Panc1 (cell line): ENCODE measurements around the gene TAC3. TPM values are rescaled to one million over a fixed set of nuclear protein-coding genes. Genes with fewer than 3 reads are reported as not detected.

Experiments
- ATAC-seq: fragments of 200-7000 bp; cut with Tn5 transposase; 2 replicates; pipeline ENCODE4 v1.9.1; 2020; ENCODE audit warnings: mild to moderate bottlenecking, moderate library complexity
- BruUV-seq: library from RNA; stranded (reverse); fragments of 400-500 nt; replicated peaks from 2 replicates; lab custom pipeline; 2021; lab: Mats Ljungman, UMichigan
- CTCF ChIA-PET: fragments of 300-600 bp; sonication (Branson Sonifier 250); formaldehyde crosslinking; loops from one replicate; lab custom pipeline; 2022; ENCODE audit warnings: antibody characterized with exemption; lab: Charles Lee
- POLR2A ChIA-PET: fragments of 300-600 bp; sonication (Branson Sonifier 250); formaldehyde crosslinking; loops from one replicate; lab custom pipeline; 2022; ENCODE audit warnings: antibody characterized with exemption; lab: Charles Lee
- DNase-seq: peaks from one replicate; pipeline ENCODE4 v3.0.0-alpha.2; 2010; ENCODE audit warnings: low read depth, low spot score
- H3K27ac ChIP-seq: 2 replicates; pipeline ENCODE4 v1.5.1; 2011; ENCODE audit warnings: mild to moderate bottlenecking, low read length, inconsistent platforms
- H3K27me3 ChIP-seq: fragments of 200-500 bp; sonication (Bioruptor generic); 2 replicates; pipeline ENCODE4 v1.6.0; 2014; ENCODE audit warnings: low read length, inconsistent platforms; ENCODE audit not compliant: control insufficient read depth, insufficient read depth
- H3K36me3 ChIP-seq: fragments of 200-500 bp; sonication (Bioruptor generic); 2 replicates; pipeline ENCODE4 v1.5.1; 2014; ENCODE audit warnings: inconsistent platforms, mild to moderate bottlenecking, low read length, moderate library complexity; ENCODE audit not compliant: control insufficient read depth, insufficient read depth
- H3K4me1 ChIP-seq: 2 replicates; pipeline ENCODE4 v1.5.1; 2011; ENCODE audit warnings: inconsistent platforms, mild to moderate bottlenecking, low read length, moderate library complexity; ENCODE audit not compliant: control insufficient read depth, insufficient read depth
- H3K4me3 ChIP-seq, 2 experiments: 2 replicates each; pipeline ENCODE4 v1.5.1; 2011 to 2012; ENCODE audit warnings: low read depth in 2 of 2, low read length in 2 of 2, mild to moderate bottlenecking in 2 of 2, inconsistent platforms in 1 of 2, moderate library complexity in 1 of 2
- H3K9me3 ChIP-seq: fragments of 200-500 bp; sonication (Bioruptor generic); 2 replicates; pipeline ENCODE4 v1.5.1; 2014; ENCODE audit warnings: low read depth, mild to moderate bottlenecking, inconsistent platforms, low read length, moderate library complexity; ENCODE audit not compliant: control insufficient read depth, insufficient read depth
- POLR2AphosphoS5 ChIP-seq: IDR thresholded peaks from 2 replicates; pipeline ENCODE4 v1.6.1; 2012; ENCODE audit warnings: mild to moderate bottlenecking, low read depth, low read length, moderate library complexity
- REST ChIP-seq, 2 experiments: IDR thresholded peaks; 2 replicates each; pipeline ENCODE4 v1.6.1; 2011 to 2012; ENCODE audit warnings: low read depth in 2 of 2, control low read depth in 1 of 2, low read length in 1 of 2, mild to moderate bottlenecking in 1 of 2, moderate library complexity in 1 of 2; ENCODE audit not compliant: insufficient read depth in 1 of 2
- SIN3A ChIP-seq: IDR thresholded peaks from 2 replicates; pipeline ENCODE4 v1.6.1; 2012; ENCODE audit warnings: low read depth, mild to moderate bottlenecking, low read length, moderate library complexity, borderline replicate concordance; ENCODE audit not compliant: insufficient read depth
- TCF7L2 ChIP-seq: IDR thresholded peaks from 2 replicates; pipeline ENCODE4 v1.6.1; 2011; ENCODE audit warnings: mild to moderate bottlenecking, low read depth, low read length, inconsistent platforms
- in situ Hi-C: cut with HindIII; loops from 2 replicates; pipeline ENCODE4 v1.10.0; 2016; ENCODE audit warnings: low sequenced_read_pairs, low pct_unique_long_range_greater_than_20kb
- intact Hi-C: fragments of 100-400 bp; cut with micrococcal nuclease; formaldehyde crosslinking; loops from one replicate; pipeline ENCODE4 v1.10.0; 2022; ENCODE audit not compliant: unreplicated experiment
- total RNA-seq: library from RNA; stranded (reverse); gene quantifications from one replicate; pipeline ENCODE4 v1.2.1, GENCODE V29; 2021; ENCODE audit not compliant: unreplicated experiment
- TF ChIP-seq, protein P1 (sequence below): fragments of 450-650 bp; IDR thresholded peaks from 2 replicates; pipeline ENCODE4 v1.5.1; 2017; ENCODE audit warnings: mild to moderate bottlenecking

TAC3 gene
- total RNA-seq, 1 experiment from 2014 or later: not detected

- no peak for ATAC-seq
- Histone ChIP-seq H3K9me3 (no peaks in the 10 kb centered on the region), H3K4me3 (no peak overlapping the region), H3K36me3 (no peaks in the 10 kb centered on the region), H3K27me3 (peaks cover 10% of the 10 kb centered on the region), H3K4me1 (peaks cover 14% of the 10 kb centered on the region), H3K27ac (no peak overlapping the region)
- DNase-seq: no peak
- BruUV-seq: no TSS peak
- CTCF ChIA-PET: interaction anchor here (0.6 kb wide), 1 partner anchor 39 kb away, joined by 3 read pairs; no protein-coding TSS in a partner anchor
- in situ Hi-C loops (no loop called here), intact Hi-C loops (loop anchor here (2.0 kb wide), 1 partner anchor 103 kb away; no protein-coding TSS in a partner anchor)
- POLR2A ChIA-PET: no interaction called here
- TF ChIP-seq REST (IDR thresholded peaks at IDR 0.05; ENCODE audit: insufficient read depth in 1 of 2, low read depth in 2 of 2, low read length in 1 of 2) (no peak), POLR2AphosphoS5 (no peak), TCF7L2 (no peak), SIN3A (no peak)
- TF ChIP-seq, protein P1, sequence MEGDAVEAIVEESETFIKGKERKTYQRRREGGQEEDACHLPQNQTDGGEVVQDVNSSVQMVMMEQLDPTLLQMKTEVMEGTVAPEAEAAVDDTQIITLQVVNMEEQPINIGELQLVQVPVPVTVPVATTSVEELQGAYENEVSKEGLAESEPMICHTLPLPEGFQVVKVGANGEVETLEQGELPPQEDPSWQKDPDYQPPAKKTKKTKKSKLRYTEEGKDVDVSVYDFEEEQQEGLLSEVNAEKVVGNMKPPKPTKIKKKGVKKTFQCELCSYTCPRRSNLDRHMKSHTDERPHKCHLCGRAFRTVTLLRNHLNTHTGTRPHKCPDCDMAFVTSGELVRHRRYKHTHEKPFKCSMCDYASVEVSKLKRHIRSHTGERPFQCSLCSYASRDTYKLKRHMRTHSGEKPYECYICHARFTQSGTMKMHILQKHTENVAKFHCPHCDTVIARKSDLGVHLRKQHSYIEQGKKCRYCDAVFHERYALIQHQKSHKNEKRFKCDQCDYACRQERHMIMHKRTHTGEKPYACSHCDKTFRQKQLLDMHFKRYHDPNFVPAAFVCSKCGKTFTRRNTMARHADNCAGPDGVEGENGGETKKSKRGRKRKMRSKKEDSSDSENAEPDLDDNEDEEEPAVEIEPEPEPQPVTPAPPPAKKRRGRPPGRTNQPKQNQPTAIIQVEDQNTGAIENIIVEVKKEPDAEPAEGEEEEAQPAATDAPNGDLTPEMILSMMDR: no peak
Observed at GRCh38 chr12:57009949-57010626, 6.2 kb downstream of the TAC3 start.

GRCh38 chr12:57008178-57008577, 8.2 kb downstream of the TAC3 start:
- intact Hi-C loops: loop anchor here (2.0 kb wide), 1 partner anchor 105 kb away; no protein-coding TSS in a partner anchor
- TF ChIP-seq TCF7L2 (no peak), SIN3A (no peak)
- TF ChIP-seq, protein P1: peak; percentile 83
- no peaks in the 10 kb centered on the region for H3K9me3 ChIP-seq
- peaks cover 14% of the 10 kb centered on the region for H3K4me1 ChIP-seq
- POLR2A ChIA-PET: no interaction called here
- H3K27ac ChIP-seq: no peak overlapping the region
- ATAC-seq (no peak), DNase-seq (peak; percentile 54)
- H3K27me3 ChIP-seq: no peaks in the 10 kb centered on the region; the same call in 1 of the 2 replicates
- in situ Hi-C loops: no loop called here
- BruUV-seq: no TSS peak
- H3K4me3 ChIP-seq: no peak overlapping the region
- CTCF ChIA-PET: interaction anchor here (1.1 kb wide), 2 partner anchors 52 to 104 kb away, joined by 6 to 17 read pairs; partner anchors contain the start of gene STAT6
- H3K36me3 ChIP-seq: no peaks in the 10 kb centered on the region
